SK-N-SH (cell line): Measurements from ENCODE around the gene CLTCL1.
"Not testable (repeated sequence)": the region's sequence is repeated elsewhere in the genome, so short reads cannot be mapped to it uniquely, and the experiment has no call there.

ENCODE experiments used
- EZH2phosphoT487 ChIP-seq: fragments of 200-600 bp; sonication (generic); IDR thresholded peaks from 2 replicates; pipeline ENCODE4 v1.6.1; 2017; ENCODE audit warnings: low read depth, mixed run types, mild to moderate bottlenecking, antibody characterized with exemption, moderate library complexity, borderline replicate concordance
- NFIC ChIP-seq: IDR thresholded peaks from 2 replicates; pipeline ENCODE4 v1.4.0; 2012; ENCODE audit warnings: borderline replicate concordance

- not testable (repeated sequence) for TF ChIP-seq EZH2phosphoT487, NFIC
Measured at GRCh38 chr22:19158649-19159048, 132.9 kb downstream of the CLTCL1 start.
